H1 (cell line): ENCODE measurements around the gene UBE3B. TPM values are rescaled to one million over a fixed set of nuclear protein-coding genes. Genes with fewer than 3 reads are reported as not detected.

Source experiments
- CTCF ChIA-PET: fragments of 300-600 bp; sonication (Branson Sonifier 250); formaldehyde crosslinking; loops from one replicate; lab custom pipeline; 2021; ENCODE audit not compliant: partially characterized antibody; lab: Charles Lee
- POLR2A ChIA-PET: fragments of 300-600 bp; sonication (Branson Sonifier 250); formaldehyde crosslinking; loops from one replicate; lab custom pipeline; 2021; ENCODE audit warnings: inconsistent platforms; ENCODE audit not compliant: partially characterized antibody; lab: Charles Lee
- DNase-seq, 2 experiments: peaks; one replicate each; pipeline versions ENCODE4 v3.0.0 to v3.0.0-alpha.2; 2010 to 2022; ENCODE audit warnings: low spot score in 2 of 2, low read depth in 1 of 2, mixed read lengths in 1 of 2
- FAIRE-seq: peaks from 2 replicates; lab custom pipeline; 2011; peaks lifted over from hg19 to GRCh38; lab: Jason Lieb, UNC
- H2AFZ ChIP-seq: 2 replicates; pipeline ENCODE4 v1.8.1; 2012; ENCODE audit warnings: low read length, inconsistent platforms
- H2AK5ac ChIP-seq: 2 replicates; pipeline ENCODE4 v1.6.1; 2013; ENCODE audit warnings: low read depth, low read length
- H2BK120ac ChIP-seq: replicated peaks from 2 replicates; pipeline ENCODE3; 2013; ENCODE audit warnings: low read depth, low read length, inconsistent platforms
- H2BK12ac ChIP-seq: 2 replicates; pipeline ENCODE4 v1.6.1; 2013; ENCODE audit warnings: low read depth, low read length
- H2BK15ac ChIP-seq: 2 replicates; pipeline ENCODE4 v1.6.1; 2013; ENCODE audit warnings: low read length
- H2BK20ac ChIP-seq: 2 replicates; pipeline ENCODE4 v1.6.1; 2013; ENCODE audit warnings: low read length
- H2BK5ac ChIP-seq: 2 replicates; pipeline ENCODE4 v1.6.1; 2013; ENCODE audit warnings: low read depth, low read length
- H3K14ac ChIP-seq: 2 replicates; pipeline ENCODE4 v1.6.1; 2013; ENCODE audit warnings: inconsistent platforms; ENCODE audit not compliant: insufficient read length
- H3K18ac ChIP-seq: 2 replicates; pipeline ENCODE4 v1.6.1; 2013; ENCODE audit warnings: low read length; ENCODE audit errors: extremely low read depth
- H3K23ac ChIP-seq: 2 replicates; pipeline ENCODE4 v1.6.1; 2013; ENCODE audit warnings: inconsistent platforms; ENCODE audit not compliant: insufficient read length
- H3K23me2 ChIP-seq: 2 replicates; pipeline ENCODE4 v1.6.1; 2013; ENCODE audit warnings: low read depth, low read length
- H3K27ac ChIP-seq: 2 replicates; pipeline ENCODE4 v1.6.1; 2011; ENCODE audit warnings: low read depth, low read length, inconsistent platforms
- H3K27me3 ChIP-seq, 4 experiments: replicated peaks in 1 of 4; 1 replicate in 1 of 4; 2 replicates in 3 of 4; pipeline versions ENCODE4 v1.6.1 to v1.8.1; 2011 to 2013; ENCODE audit warnings: low read length in 3 of 4, mild to moderate bottlenecking in 3 of 4, inconsistent platforms in 2 of 4, mixed read lengths in 2 of 4, moderate library complexity in 1 of 4; ENCODE audit not compliant: control insufficient read depth in 3 of 4, insufficient read depth in 3 of 4; ENCODE audit errors: extremely low read depth in 1 of 4
- H3K36me3 ChIP-seq, 4 experiments: 2 replicates each; pipeline versions ENCODE4 v1.6.1 to v1.8.1; 2011 to 2013; ENCODE audit warnings: mild to moderate bottlenecking in 4 of 4, low read length in 3 of 4, moderate library complexity in 2 of 4, control low read depth in 1 of 4, inconsistent platforms in 1 of 4; ENCODE audit not compliant: insufficient read depth in 4 of 4, control insufficient read depth in 2 of 4
- H3K4ac ChIP-seq: replicated peaks from 2 replicates; pipeline ENCODE3; 2013; ENCODE audit warnings: low read length, low read depth, mixed read lengths, inconsistent platforms; ENCODE audit not compliant: insufficient read length
- H3K4me1 ChIP-seq, 4 experiments: replicated peaks in 1 of 4; 1 replicate in 1 of 4; 2 replicates in 3 of 4; pipeline versions ENCODE4 v1.6.1 to v1.8.1; 2011 to 2013; ENCODE audit warnings: low read length in 3 of 4, inconsistent platforms in 2 of 4, mixed read lengths in 1 of 4; ENCODE audit not compliant: insufficient read depth in 4 of 4, control insufficient read depth in 3 of 4
- H3K4me2 ChIP-seq, 2 experiments: 2 replicates each; pipeline versions ENCODE4 v1.6.1 to v1.8.1; 2011 to 2013; ENCODE audit warnings: low read depth in 2 of 2, low read length in 2 of 2, control low read depth in 1 of 2, inconsistent platforms in 1 of 2, mild to moderate bottlenecking in 1 of 2; ENCODE audit not compliant: insufficient read depth in 1 of 2
- H3K4me3 ChIP-seq, 4 experiments: fragments of 200-600, 300-600 bp in 1 of 4; sonication (generic), shearing (Covaris generic), sonication (Bioruptor Twin) in 1 of 4; 2 replicates each; pipeline versions ENCODE4 v1.5.1 to v1.8.1; 2011 to 2016; ENCODE audit warnings: low read length in 4 of 4, low read depth in 3 of 4, control low read depth in 2 of 4, inconsistent platforms in 2 of 4, mild to moderate bottlenecking in 2 of 4, mixed read lengths in 1 of 4, moderate library complexity in 1 of 4; ENCODE audit not compliant: insufficient read depth in 2 of 4; ENCODE audit errors: extremely low read depth in 1 of 4
- H3K56ac ChIP-seq: replicated peaks from 2 replicates; pipeline ENCODE3; 2013; ENCODE audit warnings: low read depth, mild to moderate bottlenecking, mixed read lengths, low read length, inconsistent platforms; ENCODE audit not compliant: insufficient read length
- H3K79me1 ChIP-seq: 2 replicates; pipeline ENCODE4 v1.6.1; 2013; ENCODE audit warnings: low read depth, low read length, control low read depth
- H3K79me2 ChIP-seq, 2 experiments: 2 replicates each; pipeline versions ENCODE4 v1.6.1 to v1.8.1; 2012 to 2013; ENCODE audit warnings: low read length in 2 of 2, mild to moderate bottlenecking in 2 of 2, inconsistent platforms in 1 of 2; ENCODE audit not compliant: insufficient read depth in 2 of 2, control insufficient read depth in 1 of 2
- H3K9ac ChIP-seq, 4 experiments: replicated peaks in 1 of 4; 1 replicate in 1 of 4; 2 replicates in 3 of 4; pipeline versions ENCODE4 v1.6.1 to v1.8.1; 2011 to 2013; ENCODE audit warnings: low read depth in 3 of 4, low read length in 3 of 4, control low read depth in 2 of 4, mild to moderate bottlenecking in 2 of 4, moderate library complexity in 2 of 4, inconsistent platforms in 1 of 4; ENCODE audit errors: extremely low read depth in 1 of 4
- H3K9me3 ChIP-seq, 2 experiments: 2 replicates each; pipeline versions ENCODE4 v1.6.1 to v1.8.1; 2012 to 2013; ENCODE audit warnings: mild to moderate bottlenecking in 2 of 2, moderate library complexity in 2 of 2, control low read depth in 1 of 2, inconsistent platforms in 1 of 2, low read depth in 1 of 2, low read length in 1 of 2, mixed read lengths in 1 of 2; ENCODE audit not compliant: insufficient read depth in 2 of 2
- H4K20me1 ChIP-seq, 2 experiments: replicated peaks in 1 of 2; 2 replicates each; pipeline versions ENCODE3 to v1.8.1; 2011 to 2013; ENCODE audit warnings: inconsistent platforms in 2 of 2, low read length in 2 of 2, mild to moderate bottlenecking in 1 of 2; ENCODE audit not compliant: insufficient read depth in 2 of 2, control insufficient read depth in 1 of 2
- H4K5ac ChIP-seq: 2 replicates; pipeline ENCODE4 v1.6.1; 2013; ENCODE audit warnings: low read length, low read depth, mixed read lengths, inconsistent platforms; ENCODE audit not compliant: insufficient read length
- H4K8ac ChIP-seq: 2 replicates; pipeline ENCODE4 v1.8.0; 2013; ENCODE audit warnings: mild to moderate bottlenecking, moderate library complexity, low read length, inconsistent platforms; ENCODE audit not compliant: insufficient read depth; ENCODE audit errors: extremely low read depth
- H4K91ac ChIP-seq: replicated peaks from 2 replicates; pipeline ENCODE3; 2013; ENCODE audit warnings: low read length, mixed read lengths, inconsistent platforms; ENCODE audit not compliant: insufficient read length
- CBX8 ChIP-seq: fragments of 300-800, 300-1000 bp; sonication (generic); IDR thresholded peaks from 2 replicates; pipeline ENCODE4 v1.7.1; 2016; ENCODE audit warnings: low read depth, low read length, borderline replicate concordance
- HDAC6 ChIP-seq: IDR thresholded peaks from one replicate; pipeline ENCODE4 v1.7.1; 2012; ENCODE audit warnings: low read depth, mild to moderate bottlenecking, inconsistent platforms, low read length, moderate library complexity
- NRF1 ChIP-seq: IDR thresholded peaks from 2 replicates; pipeline ENCODE4 v1.6.1; 2011; ENCODE audit warnings: mild to moderate bottlenecking, low read depth, low read length, improper control_type of control experiment
- SAP30 ChIP-seq: fragments of 300-600 bp; sonication (generic); IDR thresholded peaks from 2 replicates; pipeline ENCODE4 v1.7.1; 2012; ENCODE audit warnings: low read length, moderate library complexity, mild to moderate bottlenecking, inconsistent platforms; ENCODE audit not compliant: insufficient read depth, insufficient replicate concordance
- TAF1 ChIP-seq: IDR thresholded peaks from 2 replicates; pipeline ENCODE4 v1.6.1; 2011; ENCODE audit warnings: mild to moderate bottlenecking, low read depth, low read length
- TEAD4 ChIP-seq: IDR thresholded peaks from 2 replicates; pipeline ENCODE4 v1.6.1; 2012; ENCODE audit warnings: low read depth, low read length, inconsistent platforms, mixed read lengths
- ZNF274 ChIP-seq: IDR thresholded peaks from 2 replicates; pipeline ENCODE4 v1.7.0; 2012; ENCODE audit warnings: low read length, borderline replicate concordance; ENCODE audit errors: extremely low read depth
- WGBS, 2 experiments: shearing (Covaris generic) in 1 of 2; methylation state at CpG; one replicate each; pipeline versions ENCODE4 v1.1.6 to v1.1.7; 2013 to 2015; ENCODE audit warnings: low lambda C conversion rate in 2 of 2, mixed read lengths in 2 of 2, inconsistent platforms in 1 of 2, low coverage in 1 of 2, missing lambda C conversion rate in 1 of 2; ENCODE audit not compliant: insufficient replicate concordance in 2 of 2, insufficient coverage in 1 of 2, insufficient read length in 1 of 2; ENCODE audit errors: extremely low coverage in 1 of 2, missing lambda C conversion rate in 1 of 2; 5-methylcytosine and 5-hydroxymethylcytosine counted together
- polyA plus RNA-seq, 7 experiments: library from polyadenylated mRNA; depleted of rRNA in 3 of 7; stranded (reverse) in 5 of 7; unstranded in 2 of 7; fragments of >200 nt in 5 of 7; fragments of 200-250 nt in 2 of 7; gene quantifications; 1 replicate in 5 of 7; 2 replicates in 1 of 7; 4 replicates in 1 of 7; pipeline versions ENCODE4 v1.2.1 to v1.2.3, GENCODE V29; 2011 to 2013; ENCODE audit warnings: missing spikeins in 2 of 7, mixed read lengths in 2 of 7
- total RNA-seq: library from RNA; stranded (reverse); fragmentation: NEBNext Ultra II Directional; extraction: Animal tissue kit (Norgen Biotek cat#: 25700); gene quantifications from 2 replicates; pipeline ENCODE4 v1.2.1, GENCODE V29; 2021
- TF ChIP-seq, protein P1 (sequence below): IDR thresholded peaks from 2 replicates; pipeline ENCODE4 v1.6.1; 2012; ENCODE audit warnings: inconsistent platforms

UBE3B gene
- total and polyA plus RNA-seq, 2 of the 8 experiments (the other 6 are each of a cell fraction or from before 2014, with no cell fraction given), result 14.0 to 21.1 TPM

DNA sequence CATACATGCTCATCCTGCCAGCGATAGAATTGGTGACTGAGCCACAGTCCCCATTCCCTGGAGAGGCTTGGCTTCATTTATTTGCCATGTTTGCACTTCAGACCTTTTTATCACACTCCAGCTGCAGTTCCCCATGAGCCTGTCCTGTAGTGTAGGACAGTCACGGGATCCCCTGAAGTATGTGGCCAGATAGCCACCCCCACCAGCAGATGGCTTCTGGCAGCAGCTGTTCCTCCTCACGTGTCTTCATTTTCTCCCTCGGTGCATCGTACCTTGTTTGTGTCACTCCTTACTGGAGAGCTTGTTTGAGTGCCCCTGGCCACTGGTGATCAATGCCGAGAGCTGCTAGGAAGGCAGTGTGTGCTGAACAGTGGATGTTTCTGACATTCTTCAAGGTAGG, 40.2 kb downstream of the UBE3B start:
- CTCF ChIA-PET, result interaction anchor here (0.8 to 6.6 kb wide), 27 partner anchors 9 to 282 kb away, joined by 3 to 75 read pairs (median 4); partner anchors contain the start of genes MMAB and MVK

More for the DNA sequence above, 40.2 kb downstream of the UBE3B start:
- H3K14ac ChIP-seq, result no peak overlapping the region
- peaks cover 2 to 21% (median 7%) of the 10 kb centered on the region in 4 experiments; a peak in 5 of 8 replicates for H3K36me3 ChIP-seq
- H3K79me2 ChIP-seq, result no peaks in the 10 kb centered on the region
- no peak overlapping the region for H3K9ac ChIP-seq
- no peak overlapping the region for H4K91ac ChIP-seq
- H3K79me1 ChIP-seq, result no peaks in the 10 kb centered on the region
- WGBS, 2 experiments, result 87% methylated on average over 6 of the region's 6 CpGs; no CpG with 5 or more reads in 1 of the 2 experiments
- H2BK120ac ChIP-seq, result no peak overlapping the region
- H3K9me3 ChIP-seq, result no peaks in the 10 kb centered on the region
- H4K5ac ChIP-seq, result no peak overlapping the region
- H3K27me3 ChIP-seq, result no peaks in the 10 kb centered on the region
- peaks cover 0 to 4% of the 10 kb centered on the region in 2 experiments for H4K20me1 ChIP-seq
- H3K4me2 ChIP-seq, result no peak overlapping the region
- POLR2A ChIA-PET, result no interaction called here
- H3K4ac ChIP-seq, result no peak overlapping the region
- no peak overlapping the region for H2BK20ac ChIP-seq
- no peaks in the 10 kb centered on the region for H3K23me2 ChIP-seq
- no peak overlapping the region for H3K18ac ChIP-seq
- TF ChIP-seq ZNF274 (no peak), TAF1 (no peak), HDAC6 (no peak), TEAD4 (no peak), SAP30 (no peak), CBX8 (no peak), NRF1 (no peak)
- TF ChIP-seq, protein P1, sequence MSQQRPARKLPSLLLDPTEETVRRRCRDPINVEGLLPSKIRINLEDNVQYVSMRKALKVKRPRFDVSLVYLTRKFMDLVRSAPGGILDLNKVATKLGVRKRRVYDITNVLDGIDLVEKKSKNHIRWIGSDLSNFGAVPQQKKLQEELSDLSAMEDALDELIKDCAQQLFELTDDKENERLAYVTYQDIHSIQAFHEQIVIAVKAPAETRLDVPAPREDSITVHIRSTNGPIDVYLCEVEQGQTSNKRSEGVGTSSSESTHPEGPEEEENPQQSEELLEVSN, result no peak
- DNase-seq, result no peak
- no peak overlapping the region for H3K27ac ChIP-seq
- H2AK5ac ChIP-seq, result no peak overlapping the region
- H2BK12ac ChIP-seq, result no peak overlapping the region
- no peak overlapping the region for H2AFZ ChIP-seq
- no peak for FAIRE-seq
- no peak overlapping the region for H3K56ac ChIP-seq
- H3K4me1 ChIP-seq, result peaks cover 0 to 7% (median 0%) of the 10 kb centered on the region in 4 experiments; a peak in 1 of 7 replicates
- H3K4me3 ChIP-seq, result no peak overlapping the region
- H2BK15ac ChIP-seq, result no peak overlapping the region
- H3K23ac ChIP-seq, result no peak overlapping the region
- no peak overlapping the region for H4K8ac ChIP-seq
- no peak overlapping the region for H2BK5ac ChIP-seq
